Skin epidermis (tissue), 12 donors: ENCODE measurements around the gene SSU72.

ENCODE experiments used
- H3K27ac ChIP-seq, 21 experiments: fragments of 200-600 bp; sonication (generic) in 11 of 21; one replicate each; pipeline ENCODE4 v1.5.0; 2020; ENCODE audit warnings: mild to moderate bottlenecking in 3 of 21, inconsistent platforms in 2 of 21, moderate library complexity in 2 of 21
- H3K4me3 ChIP-seq, 7 experiments: fragments of 200-600 bp; sonication (generic) in 2 of 7; one replicate each; pipeline ENCODE4 v1.5.0; 2020; ENCODE audit warnings: inconsistent platforms in 2 of 7, mild to moderate bottlenecking in 2 of 7, moderate library complexity in 1 of 7

The SSU72 gene

GRCh38 chr1:1574721-1575537 is at the start of gene SSU72:
Gene SSU72 (minus strand): TSS chr1:1574863. CDS start chr1:1574557, 306 bp downstream.
- Histone ChIP-seq H3K4me3 (peak within 1 kb of the TSS; percentile 85 to 100 (median 100)), H3K27ac (peak within 1 kb of the TSS; percentile 92 to 100 (median 99))

GRCh38 chr1:1623631-1624442 is 49.2 kb upstream of the SSU72 start:
- H3K4me3 ChIP-seq = no peak overlapping the region
- H3K27ac ChIP-seq = no peak overlapping the region

GRCh38 chr1:1623181-1623630 is 48.5 kb upstream of the SSU72 start:
- H3K4me3 ChIP-seq = no peak overlapping the region
- H3K27ac ChIP-seq = no peak overlapping the region

- Histone ChIP-seq H3K27ac (no peak overlapping the region), H3K4me3 (no peak overlapping the region)
Measured at GRCh38 chr1:1622788-1623094, 48.1 kb upstream of the SSU72 start.

GRCh38 chr1:1622010-1622787 is 47.5 kb upstream of the SSU72 start:
- H3K4me3 ChIP-seq = no peak overlapping the region
- H3K27ac ChIP-seq = no peak overlapping the region

- H3K27ac ChIP-seq = no peak overlapping the region
Measured at GRCh38 chr1:1621173-1622009, 46.7 kb upstream of the SSU72 start.

GRCh38 chr1:1620433-1621139 is 45.9 kb upstream of the SSU72 start:
- no peak overlapping the region for H3K4me3 ChIP-seq
- H3K27ac ChIP-seq = no peak overlapping the region

More at GRCh38 chr1:1621173-1622009, 46.7 kb upstream of the SSU72 start:
- H3K4me3 ChIP-seq = no peak overlapping the region

GRCh38 chr1:1619917-1620361 is 45.3 kb upstream of the SSU72 start:
- Histone ChIP-seq H3K27ac (no peak overlapping the region), H3K4me3 (no peak overlapping the region)

GRCh38 chr1:1618396-1619068 is 43.9 kb upstream of the SSU72 start:
- no peak overlapping the region for H3K27ac ChIP-seq
- H3K4me3 ChIP-seq = no peak overlapping the region

GRCh38 chr1:1617925-1618324 is 43.3 kb upstream of the SSU72 start:
- H3K27ac ChIP-seq = no peak overlapping the region

GRCh38 chr1:1617516-1617915 is 42.9 kb upstream of the SSU72 start:
- Histone ChIP-seq H3K27ac (no peak overlapping the region), H3K4me3 (no peak overlapping the region)

More at GRCh38 chr1:1617925-1618324, 43.3 kb upstream of the SSU72 start:
- no peak overlapping the region for H3K4me3 ChIP-seq

- Histone ChIP-seq H3K27ac (peak overlapping the region in 10 of 21 experiments; percentile 97 to 100 (median 99)), H3K4me3 (peak overlapping the region; percentile 83 to 97 (median 95))
Measured at GRCh38 chr1:1616838-1617237, 42.2 kb upstream of the SSU72 start.

GRCh38 chr1:1616045-1616790 is 41.6 kb upstream of the SSU72 start:
- peak overlapping the region; percentile 96 to 100 (median 99) for H3K27ac ChIP-seq
- H3K4me3 ChIP-seq = peak overlapping the region; percentile 83 to 97 (median 95)

GRCh38 chr1:1615256-1616044 is 40.8 kb upstream of the SSU72 start, which contains the start of gene MIB2:
Gene MIB2 (plus strand): TSS chr1:1615500. CDS start chr1:1623453, 7,953 bp downstream.
- peak within 1 kb of the TSS; percentile 96 to 100 (median 99) for H3K27ac ChIP-seq
- peak within 1 kb of the TSS; percentile 83 to 97 (median 95) for H3K4me3 ChIP-seq

GRCh38 chr1:1614954-1615255 is 40.2 kb upstream of the SSU72 start:
- Histone ChIP-seq H3K4me3 (peak overlapping the region; percentile 83 to 97 (median 95)), H3K27ac (peak overlapping the region in 20 of 21 experiments; percentile 96 to 100 (median 99))

- Histone ChIP-seq H3K4me3 (peak overlapping the region; percentile 83 to 97 (median 95)), H3K27ac (peak overlapping the region in 20 of 21 experiments; percentile 96 to 100 (median 99))
Measured at GRCh38 chr1:1614204-1614953, 39.7 kb upstream of the SSU72 start.
